Psoas muscle (tissue), 8 donors: ENCODE measurements around the gene PTPRB. TPM values are rescaled to one million over a fixed set of nuclear protein-coding genes. Genes with fewer than 3 reads are reported as not detected.

Experiments used
- ATAC-seq, 4 donors: fragments of 200-7000 bp; cut with Tn5 transposase; one replicate each; pipeline ENCODE4 v1.9.1; 2020; ENCODE audit warnings: moderate library complexity in 3 of 4, mild to moderate bottlenecking in 2 of 4
- DNase-seq, 2 donors: peaks; one replicate each; pipeline ENCODE4 v3.0.0-alpha.2; 2020
- H3K27ac ChIP-seq: fragments of 200-600 bp; one replicate; pipeline ENCODE4 v1.8.0; 2022
- H3K27me3 ChIP-seq, 3 donors: fragments of 200-600 bp in 1 of 3; one replicate each; pipeline versions ENCODE4 v1.6.1 to v1.8.0; 2013 to 2022; ENCODE audit warnings: low read length in 2 of 3, mild to moderate bottlenecking in 2 of 3, moderate library complexity in 1 of 3; ENCODE audit not compliant: insufficient read depth in 3 of 3
- H3K36me3 ChIP-seq, 2 donors: fragments of 200-600 bp in 1 of 2; one replicate each; pipeline versions ENCODE4 v1.6.1 to v1.8.0; 2013 to 2022; ENCODE audit warnings: low read depth in 1 of 2, mild to moderate bottlenecking in 1 of 2, moderate library complexity in 1 of 2; ENCODE audit not compliant: insufficient read depth in 1 of 2
- H3K4me1 ChIP-seq: fragments of 200-600 bp; one replicate; pipeline ENCODE4 v1.8.0; 2022
- H3K4me3 ChIP-seq: fragments of 200-600 bp; one replicate; pipeline ENCODE4 v1.8.0; 2022; ENCODE audit warnings: mild to moderate bottlenecking
- H3K9me3 ChIP-seq: fragments of 200-600 bp; one replicate; pipeline ENCODE4 v1.8.0; 2022
- CTCF ChIP-seq: fragments of 200-600 bp; IDR thresholded peaks from one replicate; pipeline ENCODE4 v1.8.0; 2022; ENCODE audit warnings: antibody characterized with exemption
- WGBS, 3 donors: extraction: QIAGEN DNeasy Blood & Tissue Kit; methylation state at CpG; one replicate each; pipeline versions ENCODE4 v1.1.6 to v1.1.7; 2013; 5-methylcytosine and 5-hydroxymethylcytosine counted together
- intact Hi-C, 2 donors: fragments of 100-400 bp; cut with DNase I; formaldehyde crosslinking; loops; one replicate each; pipeline versions ENCODE4 v1.11.0 to v1.14.2; 2022
- polyA plus RNA-seq, 3 donors: library from polyadenylated mRNA; stranded (reverse); fragments of 200-250 nt; gene quantifications; one replicate each; pipeline ENCODE4 v1.2.3, GENCODE V29; 2013
- total RNA-seq, 4 donors: library from RNA; stranded (reverse); fragmentation: NEBNext Ultra II Directional in 2 of 4; extraction: Animal tissue kit (Norgen Biotek cat#: 25700) in 2 of 4; gene quantifications; one replicate each; pipeline versions ENCODE4 v1.2.1 to v1.2.4, GENCODE V29; 2021 to 2023
- donor health status: healthy with polysubstance abuse.
- donor health status: DM: no; HTN: no; CAD: no; lungs with moderate emphysema.
- donor health status: Bipolar disorder and iron deficiency.
- donor health status: healthy.
- donor health status: DM: yes; HTN: yes; CAD: no.
- donor health status: DM: no; HTN: no; CAD: no.
- donor health status: DM: no; HTN: no; CAD: no.
- donor health status: DM: yes; HTN: yes; CAD: no.

Gene PTPRB
- total and polyA plus RNA-seq, 7 donors, result 6.5 to 32.1 (median 10.9) TPM

DNA sequence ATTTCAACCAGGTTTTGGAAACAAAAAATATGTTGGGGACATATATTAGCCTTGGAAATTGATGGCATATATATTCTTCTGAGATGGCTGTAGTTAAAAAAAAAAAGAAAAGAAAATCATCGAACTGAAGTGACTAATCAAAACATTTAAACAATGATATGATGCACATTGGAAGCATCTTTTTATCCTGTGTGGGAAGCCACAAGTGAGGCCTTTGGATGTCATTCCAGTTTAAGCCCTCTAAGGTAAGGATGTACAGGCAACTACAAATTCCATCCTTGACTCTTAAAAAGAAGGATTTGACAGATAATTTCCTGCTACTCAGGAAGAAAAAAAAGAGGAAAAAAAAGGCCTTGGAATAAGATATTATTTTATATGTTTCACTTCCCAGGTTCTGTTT is 9.6 kb upstream of the PTPRB start:
- H3K36me3 ChIP-seq, result no peaks in the 10 kb centered on the region
- no peaks in the 10 kb centered on the region for H3K4me1 ChIP-seq
- no peak overlapping the region for H3K27ac ChIP-seq
- H3K4me3 ChIP-seq, result no peak overlapping the region
- no peak for ATAC-seq
- intact Hi-C loops, result no loop called here
- no peak for TF ChIP-seq CTCF
- whole genome bisulfite sequencing, 3 donors, result 56 to 71% (median 67%) methylated on average over 1 of the region's 1 CpG
- H3K9me3 ChIP-seq, result no peaks in the 10 kb centered on the region
- no peak for DNase-seq
- H3K27me3 ChIP-seq, result peaks cover 0 to 1% (median 0%) of the 10 kb centered on the region in 3 donors

DNA sequence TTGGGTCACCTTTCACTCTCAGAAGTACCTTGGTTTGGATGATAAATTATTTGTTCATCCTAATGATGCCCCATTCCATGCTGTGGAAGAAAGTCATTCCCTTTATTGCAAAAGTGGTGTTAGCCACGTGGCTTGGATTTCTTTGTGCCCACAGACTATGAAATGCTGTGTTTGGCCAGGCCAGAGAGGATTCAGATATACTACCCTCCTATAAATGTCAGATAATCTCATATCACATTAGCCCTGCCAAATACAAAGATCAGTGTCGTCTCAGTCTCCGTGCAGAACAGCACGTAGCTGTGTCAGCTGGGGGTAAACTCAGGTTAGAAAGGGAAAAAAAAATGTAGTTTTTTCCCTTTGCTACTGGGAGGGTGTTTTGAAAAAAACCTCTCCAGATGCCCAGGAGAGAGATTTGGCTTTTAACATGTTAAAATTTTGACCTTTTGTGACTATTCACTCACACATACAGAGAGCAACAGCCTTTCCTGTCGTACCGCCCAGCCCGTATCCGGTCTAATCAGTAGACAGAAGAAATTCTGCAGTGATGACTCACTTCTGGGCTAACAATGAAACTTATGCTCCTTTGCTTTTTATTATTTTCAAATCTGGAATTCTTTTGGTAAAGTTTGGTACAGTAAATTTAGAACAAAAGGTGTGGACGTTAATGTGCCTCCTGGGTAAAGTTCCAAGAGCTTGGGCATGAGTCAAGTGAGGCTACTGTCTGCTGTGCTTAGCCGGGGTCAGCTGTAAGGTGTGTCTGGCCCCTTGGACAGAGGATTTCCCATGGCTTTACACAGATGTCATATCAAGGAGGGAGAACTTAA is 8.5 kb upstream of the PTPRB start:
- WGBS, 3 donors, result 6 to 13% (median 7%) methylated on average over 10 of the region's 10 CpGs
- Histone ChIP-seq H3K36me3 (no peaks in the 10 kb centered on the region), H3K4me3 (peak overlapping the region; percentile 21), H3K27ac (peak overlapping the region; percentile 46), H3K4me1 (no peaks in the 10 kb centered on the region), H3K27me3 (peaks cover 0 to 1% (median 0%) of the 10 kb centered on the region in 3 donors), H3K9me3 (no peaks in the 10 kb centered on the region)
- DNase-seq (peak; percentile 41 to 56), ATAC-seq (peak; percentile 57 to 82 (median 74))
- intact Hi-C loops, result no loop called here
- no peak for TF ChIP-seq CTCF

GRCh38 chr12:70644861-70645260 is 7.6 kb upstream of the PTPRB start:
- TF ChIP-seq CTCF, result no peak
- DNase-seq, result no peak
- no peak overlapping the region for H3K4me3 ChIP-seq
- H3K27ac ChIP-seq, result peak overlapping the region; percentile 46
- ATAC-seq, result no peak
- no peaks in the 10 kb centered on the region for H3K36me3 ChIP-seq
- no peaks in the 10 kb centered on the region for H3K4me1 ChIP-seq
- H3K27me3 ChIP-seq, result peaks cover 0 to 1% (median 0%) of the 10 kb centered on the region in 3 donors
- intact Hi-C loops, result no loop called here
- no peaks in the 10 kb centered on the region for H3K9me3 ChIP-seq
- WGBS, 3 donors, result 31 to 42% (median 38%) methylated on average over 2 of the region's 2 CpGs

DNA sequence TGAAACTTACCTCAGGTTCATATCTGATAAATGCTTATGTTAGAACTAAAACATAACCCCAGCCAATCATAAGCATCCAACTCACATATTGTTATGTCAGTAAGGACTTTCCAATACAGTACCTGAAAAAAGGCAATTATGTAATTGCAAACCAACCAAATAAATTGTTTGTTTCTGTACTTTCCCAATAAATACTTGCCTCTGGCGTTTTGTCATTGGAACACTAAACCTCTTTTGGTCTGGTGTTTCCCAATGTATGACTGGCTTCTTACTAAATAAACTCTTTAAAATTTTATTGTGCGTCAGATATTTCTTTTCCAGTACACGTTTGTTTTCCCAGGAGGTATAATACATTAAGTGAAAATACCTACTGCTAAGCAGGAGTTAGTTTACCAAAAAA is 6.7 kb upstream of the PTPRB start:
- Histone ChIP-seq H3K4me3 (no peak overlapping the region), H3K4me1 (no peaks in the 10 kb centered on the region), H3K27me3 (peaks cover 0 to 1% (median 0%) of the 10 kb centered on the region in 3 donors), H3K27ac (no peak overlapping the region), H3K36me3 (no peaks in the 10 kb centered on the region), H3K9me3 (no peaks in the 10 kb centered on the region)
- TF ChIP-seq CTCF, result no peak
- intact Hi-C loops, result no loop called here
- no peak for ATAC-seq
- WGBS, 3 donors, result 72 to 77% (median 76%) methylated on average over 3 of the region's 3 CpGs
- no peak for DNase-seq
